SU-DHL-6 (cell line): ENCODE results near the gene SLC19A3.

Experiments used
- H2AFZ ChIP-seq: fragments of 200-600 bp; sonication (generic); 2 replicates; pipeline ENCODE4 v1.6.1; 2014; ENCODE audit warnings: low read depth, mild to moderate bottlenecking, moderate library complexity, mixed read lengths, antibody characterized with exemption, low read length; ENCODE audit not compliant: severe bottlenecking
- H3F3A ChIP-seq: fragments of 200-600 bp; shearing (Covaris generic); 2 replicates; pipeline ENCODE4 v1.6.0; 2016; ENCODE audit warnings: antibody characterized with exemption, mild to moderate bottlenecking; ENCODE audit not compliant: insufficient read depth
- H3K27ac ChIP-seq: fragments of 200-600 bp; sonication (generic); 2 replicates; pipeline ENCODE4 v1.5.1; 2016; ENCODE audit warnings: low read depth, mild to moderate bottlenecking, low read length, moderate library complexity, mixed read lengths
- H3K27me3 ChIP-seq: fragments of 200-600 bp; sonication (generic), shearing (Covaris generic); 2 replicates; pipeline ENCODE4 v1.6.0; 2014; ENCODE audit warnings: mild to moderate bottlenecking, low read length
- H3K36me3 ChIP-seq: fragments of 200-600 bp; sonication (generic); 2 replicates; pipeline ENCODE4 v1.6.1; 2014; ENCODE audit warnings: mild to moderate bottlenecking, low read length, mixed read lengths
- H3K4me2 ChIP-seq: fragments of 300-600, 200-600 bp; shearing (Covaris generic), sonication (generic); 2 replicates; pipeline ENCODE4 v1.6.0; 2014; ENCODE audit warnings: low read length, low read depth, mild to moderate bottlenecking; ENCODE audit not compliant: poor library complexity, severe bottlenecking
- H3K4me3 ChIP-seq: fragments of 200-600 bp; sonication (generic); 2 replicates; pipeline ENCODE4 v1.5.1; 2014; ENCODE audit warnings: antibody characterized with exemption, low read length, mild to moderate bottlenecking, mixed read lengths; ENCODE audit not compliant: insufficient read depth, poor library complexity, severe bottlenecking
- H3K79me2 ChIP-seq: fragments of 200-600 bp; sonication (generic); 2 replicates; pipeline ENCODE4 v1.6.1; 2014; ENCODE audit warnings: mild to moderate bottlenecking, low read length, moderate library complexity; ENCODE audit not compliant: insufficient read depth
- H3K9ac ChIP-seq: fragments of 200-600 bp; sonication (generic); 2 replicates; pipeline ENCODE4 v1.7.0; 2014; ENCODE audit warnings: mild to moderate bottlenecking, low read length
- H3K9me2 ChIP-seq: fragments of 200-600 bp; sonication (generic); replicated peaks from 2 replicates; pipeline ENCODE4 v1.6.1; 2014; ENCODE audit warnings: low read length; ENCODE audit not compliant: insufficient read depth
- H3K9me3 ChIP-seq: fragments of 200-600 bp; sonication (generic); 2 replicates; pipeline ENCODE4 v1.6.1; 2014; ENCODE audit warnings: low read length, mixed read lengths; ENCODE audit not compliant: insufficient read depth
- H4K20me1 ChIP-seq: fragments of 200-600 bp; sonication (generic); 2 replicates; pipeline ENCODE4 v1.6.1; 2014; ENCODE audit warnings: low read depth, mild to moderate bottlenecking, antibody characterized with exemption, low read length, moderate library complexity, mixed read lengths
- CTCF ChIP-seq: fragments of 200-600 bp; sonication (generic); IDR thresholded peaks from one replicate; pipeline ENCODE4 v1.5.1; 2017; ENCODE audit warnings: antibody characterized with exemption, mild to moderate bottlenecking, low read length, moderate library complexity; ENCODE audit not compliant: insufficient read depth, poor library complexity, severe bottlenecking
- EZH2phosphoT487 ChIP-seq: fragments of 200-600 bp; sonication (generic), shearing (Covaris generic); conservative IDR thresholded peaks from 2 replicates; pipeline ENCODE4 v1.6.1; 2018; ENCODE audit warnings: mild to moderate bottlenecking, antibody characterized with exemption, low read length, moderate library complexity, mixed read lengths

SLC19A3 gene

GRCh38 chr2:227661827-227662226 is 56.0 kb downstream of the SLC19A3 start:
- H3K27ac ChIP-seq, result no peak overlapping the region
- no peak overlapping the region for H3K4me3 ChIP-seq

GRCh38 chr2:227661025-227661649 is 56.7 kb downstream of the SLC19A3 start:
- H3K9me2 ChIP-seq, result no peaks in the 10 kb centered on the region
- no peak overlapping the region for H3K4me2 ChIP-seq
- no peaks in the 10 kb centered on the region for H3K9me3 ChIP-seq
- no peaks in the 10 kb centered on the region for H4K20me1 ChIP-seq
- no peaks in the 10 kb centered on the region for H3K79me2 ChIP-seq
- no peaks in the 10 kb centered on the region for H3K36me3 ChIP-seq
- H2AFZ ChIP-seq, result no peak overlapping the region
- no peak overlapping the region for H3K9ac ChIP-seq
- H3F3A ChIP-seq, result no peaks in the 10 kb centered on the region
- H3K27me3 ChIP-seq, result no peaks in the 10 kb centered on the region
- no peak overlapping the region for H3K27ac ChIP-seq
- H3K4me3 ChIP-seq, result no peak overlapping the region
- TF ChIP-seq EZH2phosphoT487, result no peak
- no peak for TF ChIP-seq CTCF

More at GRCh38 chr2:227661827-227662226, 56.0 kb downstream of the SLC19A3 start:
- Histone ChIP-seq H3K4me2 (no peak overlapping the region), H4K20me1 (no peaks in the 10 kb centered on the region), H3K79me2 (no peaks in the 10 kb centered on the region), H3F3A (no peaks in the 10 kb centered on the region), H3K9me3 (no peaks in the 10 kb centered on the region), H3K9ac (no peak overlapping the region), H3K36me3 (no peaks in the 10 kb centered on the region), H3K9me2 (no peaks in the 10 kb centered on the region), H3K27me3 (no peaks in the 10 kb centered on the region), H2AFZ (no peak overlapping the region)
- TF ChIP-seq CTCF (no peak), EZH2phosphoT487 (no peak)

GRCh38 chr2:227657199-227657845 is 60.5 kb downstream of the SLC19A3 start:
- Histone ChIP-seq H3K36me3 (no peaks in the 10 kb centered on the region), H3K9me2 (no peaks in the 10 kb centered on the region), H3K27ac (no peak overlapping the region), H4K20me1 (no peaks in the 10 kb centered on the region), H3K79me2 (no peaks in the 10 kb centered on the region), H2AFZ (no peak overlapping the region), H3F3A (no peaks in the 10 kb centered on the region), H3K9me3 (no peaks in the 10 kb centered on the region), H3K27me3 (no peaks in the 10 kb centered on the region), H3K4me2 (no peak overlapping the region), H3K4me3 (no peak overlapping the region), H3K9ac (no peak overlapping the region)
- TF ChIP-seq CTCF, result no peak
- TF ChIP-seq EZH2phosphoT487, result no peak
